HEK293 (cell line): ENCODE data around the gene SORL1-AS1.

Experiments used
- CTCF ChIA-PET: fragments of 350-600 bp; formaldehyde crosslinking; extraction: SDS; loops from one replicate; lab custom pipeline; 2021; ENCODE audit warnings: antibody characterized with exemption; lab: Yijun Ruan, JAX
- POLR2A ChIA-PET: fragments of 300-600 bp; formaldehyde crosslinking; extraction: SDS; loops from one replicate; lab custom pipeline; 2020; ENCODE audit warnings: antibody characterized with exemption, inconsistent platforms; lab: Yijun Ruan, JAX
- H3K27ac ChIP-seq: fragments of 200-500 bp; sonication (Bioruptor generic); 2 replicates; pipeline ENCODE4 v1.5.1; 2014; ENCODE audit warnings: low read depth, low read length, control low read depth, inconsistent platforms; ENCODE audit errors: extremely low read depth
- H3K36me3 ChIP-seq, 2 experiments: fragments of 200-500 bp in 1 of 2; sonication (Bioruptor generic) in 1 of 2; 1 replicate in 1 of 2; 2 replicates in 1 of 2; pipeline ENCODE4 v1.5.1; 2014 to 2017; ENCODE audit warnings: inconsistent platforms in 2 of 2, low read length in 2 of 2; ENCODE audit not compliant: control insufficient read depth in 2 of 2, insufficient read depth in 1 of 2
- H3K4me1 ChIP-seq: fragments of 200-500 bp; sonication (Bioruptor generic); 2 replicates; pipeline ENCODE4 v1.5.1; 2014; ENCODE audit warnings: mild to moderate bottlenecking, low read length, inconsistent platforms; ENCODE audit not compliant: control insufficient read depth, insufficient read depth
- H3K4me3 ChIP-seq: 2 replicates; pipeline ENCODE4 v1.5.1; 2011; ENCODE audit warnings: low read depth, mild to moderate bottlenecking, control low read depth, low read length, moderate library complexity
- H3K9me3 ChIP-seq: fragments of 200-500 bp; sonication (Bioruptor generic); 2 replicates; pipeline ENCODE4 v1.5.1; 2014; ENCODE audit warnings: low read depth, low read length, inconsistent platforms; ENCODE audit not compliant: control insufficient read depth, insufficient read depth
- ATF2 ChIP-seq: fragments of 450-650 bp; formaldehyde crosslinking; IDR thresholded peaks from 2 replicates; pipeline ENCODE4 v1.5.1; 2016; ENCODE audit warnings: missing biosample characterization, missing genetic modification characterization, low read depth
- BCL11A ChIP-seq: fragments of 450-650 bp; formaldehyde crosslinking; IDR thresholded peaks from 2 replicates; pipeline ENCODE4 v1.5.1; 2016; ENCODE audit warnings: low read depth, missing biosample characterization, missing genetic modification characterization
- GLI2 ChIP-seq: fragments of 450-650 bp; formaldehyde crosslinking; IDR thresholded peaks from 2 replicates; pipeline ENCODE4; 2017; ENCODE audit warnings: missing biosample characterization, missing genetic modification characterization, low read depth, borderline replicate concordance
- PATZ1 ChIP-seq: fragments of 450-650 bp; formaldehyde crosslinking; IDR thresholded peaks from 2 replicates; pipeline ENCODE4 v1.5.1; 2016; ENCODE audit warnings: missing biosample characterization, missing genetic modification characterization
- PRDM1 ChIP-seq: fragments of 450-650 bp; formaldehyde crosslinking; IDR thresholded peaks from 2 replicates; pipeline ENCODE4; 2016; ENCODE audit warnings: missing biosample characterization, missing genetic modification characterization
- REPIN1 ChIP-seq: fragments of 450-650 bp; formaldehyde crosslinking; IDR thresholded peaks from 2 replicates; pipeline ENCODE4 v1.5.1; 2017; ENCODE audit warnings: missing biosample characterization, missing genetic modification characterization, low read depth
- ZNF146 ChIP-seq: fragments of 450-650 bp; formaldehyde crosslinking; IDR thresholded peaks from 2 replicates; pipeline ENCODE4 v1.5.1; 2016; ENCODE audit warnings: missing biosample characterization, missing genetic modification characterization
- ZNF155 ChIP-seq: fragments of 450-650 bp; formaldehyde crosslinking; IDR thresholded peaks from 2 replicates; pipeline ENCODE4 v1.5.1; 2016; ENCODE audit warnings: missing biosample characterization, missing genetic modification characterization
- ZNF223 ChIP-seq: fragments of 450-650 bp; formaldehyde crosslinking; IDR thresholded peaks from 2 replicates; pipeline ENCODE4 v1.5.1; 2016; ENCODE audit warnings: missing biosample characterization, missing genetic modification characterization
- ZNF239 ChIP-seq: fragments of 450-650 bp; formaldehyde crosslinking; IDR thresholded peaks from 2 replicates; pipeline ENCODE4 v1.5.1; 2016; ENCODE audit warnings: missing biosample characterization, missing genetic modification characterization
- ZNF280D ChIP-seq: fragments of 450-650 bp; formaldehyde crosslinking; IDR thresholded peaks from 2 replicates; pipeline ENCODE4 v1.5.1; 2016; ENCODE audit warnings: missing biosample characterization, missing genetic modification characterization
- ZNF391 ChIP-seq: fragments of 450-650 bp; formaldehyde crosslinking; IDR thresholded peaks from 2 replicates; pipeline ENCODE4 v1.5.1; 2016; ENCODE audit warnings: low read depth, missing biosample characterization, missing genetic modification characterization, borderline replicate concordance
- ZNF433 ChIP-seq: fragments of 450-650 bp; formaldehyde crosslinking; IDR thresholded peaks from 2 replicates; pipeline ENCODE4 v1.5.1; 2016; ENCODE audit warnings: missing biosample characterization, missing genetic modification characterization, low read depth
- ZNF449 ChIP-seq: fragments of 450-650 bp; formaldehyde crosslinking; IDR thresholded peaks from 2 replicates; pipeline ENCODE4 v1.5.1; 2017; ENCODE audit warnings: missing biosample characterization, mild to moderate bottlenecking, missing genetic modification characterization, moderate library complexity
- ZNF514 ChIP-seq: fragments of 450-650 bp; formaldehyde crosslinking; IDR thresholded peaks from 2 replicates; pipeline ENCODE4 v1.5.1; 2016; ENCODE audit warnings: missing biosample characterization, missing genetic modification characterization
- TF ChIP-seq, protein P1 (sequence below): fragments of 450-650 bp; formaldehyde crosslinking; IDR thresholded peaks from 2 replicates; pipeline ENCODE4 v1.5.1; 2016; ENCODE audit warnings: missing biosample characterization, missing genetic modification characterization

Gene SORL1-AS1

GRCh38 chr11:121449626-121450025 is 3.1 kb downstream of the SORL1-AS1 start:
- no peaks in the 10 kb centered on the region for H3K9me3 ChIP-seq
- no peak overlapping the region for H3K4me3 ChIP-seq
- CTCF ChIA-PET = interaction anchor here (0.8 to 0.9 kb wide), 2 partner anchors 142 to 255 kb away, joined by 3 to 4 read pairs; no protein-coding TSS in a partner anchor
- no peaks in the 10 kb centered on the region for H3K4me1 ChIP-seq
- POLR2A ChIA-PET = interaction anchor here (0.5 to 0.6 kb wide), 2 partner anchors 12 to 17 kb away, joined by 3 read pairs; no protein-coding TSS in a partner anchor
- no peaks in the 10 kb centered on the region for H3K36me3 ChIP-seq
- H3K27ac ChIP-seq = no peak overlapping the region
- no peak for TF ChIP-seq ZNF449 (tag by site-specific recombination)
- no peak for TF ChIP-seq GLI2
- TF ChIP-seq PATZ1 (tag by site-specific recombination) = no peak
- no peak for TF ChIP-seq ZNF514 (tag by site-specific recombination)
- TF ChIP-seq ZNF155 (tag by site-specific recombination) = no peak
- no peak for TF ChIP-seq ATF2 (tag by site-specific recombination)
- TF ChIP-seq REPIN1 (tag by site-specific recombination) = no peak
- TF ChIP-seq BCL11A (tag by site-specific recombination) = no peak
- TF ChIP-seq ZNF239 (tag by site-specific recombination) = no peak
- no peak for TF ChIP-seq PRDM1 (tag by site-specific recombination)
- no peak for TF ChIP-seq ZNF433 (tag by site-specific recombination)
- no peak for TF ChIP-seq ZNF223 (tag by site-specific recombination)
- TF ChIP-seq ZNF391 (tag by site-specific recombination) = no peak
- TF ChIP-seq ZNF280D (tag by site-specific recombination) = no peak

GRCh38 chr11:121449123-121449522 is 3.6 kb downstream of the SORL1-AS1 start:
- no peaks in the 10 kb centered on the region for H3K9me3 ChIP-seq
- H3K27ac ChIP-seq = no peak overlapping the region
- H3K4me3 ChIP-seq = no peak overlapping the region
- ChIA-PET POLR2A (interaction anchor here (0.6 kb wide), 1 partner anchor 18 kb away, joined by 3 read pairs; no protein-coding TSS in a partner anchor), CTCF (interaction anchor here (0.8 to 1.6 kb wide), 2 partner anchors 130 to 254 kb away, joined by 4 read pairs; no protein-coding TSS in a partner anchor)
- no peak for TF ChIP-seq ZNF146 (tag by site-specific recombination)
- TF ChIP-seq, protein P1, sequence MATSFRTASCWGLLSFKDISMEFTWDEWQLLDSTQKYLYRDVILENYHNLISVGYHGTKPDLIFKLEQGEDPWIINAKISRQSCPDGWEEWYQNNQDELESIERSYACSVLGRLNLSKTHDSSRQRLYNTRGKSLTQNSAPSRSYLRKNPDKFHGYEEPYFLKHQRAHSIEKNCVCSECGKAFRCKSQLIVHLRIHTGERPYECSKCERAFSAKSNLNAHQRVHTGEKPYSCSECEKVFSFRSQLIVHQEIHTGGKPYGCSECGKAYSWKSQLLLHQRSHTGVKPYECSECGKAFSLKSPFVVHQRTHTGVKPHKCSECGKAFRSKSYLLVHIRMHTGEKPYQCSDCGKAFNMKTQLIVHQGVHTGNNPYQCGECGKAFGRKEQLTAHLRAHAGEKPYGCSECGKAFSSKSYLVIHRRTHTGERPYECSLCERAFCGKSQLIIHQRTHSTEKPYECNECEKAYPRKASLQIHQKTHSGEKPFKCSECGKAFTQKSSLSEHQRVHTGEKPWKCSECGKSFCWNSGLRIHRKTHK = peak; percentile 87
- H3K4me1 ChIP-seq = no peaks in the 10 kb centered on the region
- no peaks in the 10 kb centered on the region for H3K36me3 ChIP-seq
